SK-N-SH treated with all-trans-retinoic acid at 6 μM for 48 hours (cell line): ENCODE results near the gene WNT7A.

Experiments used
- GLIS3 ChIP-seq: fragments of 250-450 bp; sonication (Bioruptor Pico); IDR thresholded peaks from 2 replicates; pipeline ENCODE4 v1.5.0; 2020; ENCODE audit warnings: mild to moderate bottlenecking, moderate library complexity
- POU6F1 ChIP-seq: fragments of 250-450 bp; sonication (Bioruptor Pico); IDR thresholded peaks from 2 replicates; pipeline ENCODE4 v1.8.0; 2021; ENCODE audit warnings: low read depth, mild to moderate bottlenecking, moderate library complexity, borderline replicate concordance
- TCF4 ChIP-seq: fragments of 250-450 bp; sonication (Bioruptor Pico); IDR thresholded peaks from 2 replicates; pipeline ENCODE4 v1.8.0; 2021; ENCODE audit warnings: mild to moderate bottlenecking, moderate library complexity, borderline replicate concordance

GRCh38 chr3:13822042-13822441 lies 57.8 kb downstream of the WNT7A start:
- TF ChIP-seq GLIS3 (CRISPR knock-in tag) (no peak), POU6F1 (no peak), TCF4 (CRISPR knock-in tag) (no peak)
